GM19438 (cell line): Measurements from ENCODE around the gene POU4F3.

Source experiments
- ATAC-seq: cut with Tn5 transposase; IDR thresholded peaks from one replicate; pipeline ENCODE4 v1.9.1; 2021; ENCODE audit warnings: low read depth; ENCODE audit not compliant: unreplicated experiment

The POU4F3 gene

GRCh38 chr5:146390469-146390868, 51.8 kb downstream of the POU4F3 start:
- no peak for ATAC-seq
